ENCODE measurements around the gene WRAP73. TPM values are rescaled to one million over a fixed set of nuclear protein-coding genes. Genes with fewer than 3 reads are reported as not detected.
"Not testable (repeated sequence)": the region's sequence is repeated elsewhere in the genome, so short reads cannot be mapped to it uniquely, and the experiment has no call there.

Gene WRAP73
- total RNA-seq, 1 donor from 2014 or later: 30.1 TPM

- intact Hi-C loops (cut with micrococcal nuclease): loop anchor here (1.0 to 10.0 kb wide), 4 partner anchors 27 to 979 kb away; partner anchors contain the start of genes LRRC47 and WRAP73
- peak overlapping the region; percentile 95 for H3K4me3 Mint-ChIP-seq
- peaks cover 21% of the 10 kb centered on the region for H3K36me3 Mint-ChIP-seq (ENCODE audit: low read depth)
- DNase-seq: no peak
- peaks cover 53% of the 10 kb centered on the region for H3K4me1 Mint-ChIP-seq
- TF ChIP-seq CTCF (IDR thresholded peaks at IDR 0.05): no peak
- ATAC-seq (ENCODE audit: low read depth): no peak
- ChIA-PET CTCF (no interaction called here), POLR2A (interaction anchor here (0.6 kb wide), 1 partner anchor 54 kb away, joined by 3 read pairs; no protein-coding TSS in a partner anchor)
- H3K27me3 Mint-ChIP-seq: no peaks in the 10 kb centered on the region
- no peaks in the 10 kb centered on the region for H3K9me3 Mint-ChIP-seq
- H3K27ac Mint-ChIP-seq: no peak overlapping the region
Measured at GRCh38 chr1:3623441-3624199, 26.3 kb downstream of the WRAP73 start.

GRCh38 chr1:3622102-3622501 is 27.8 kb downstream of the WRAP73 start:
- intact Hi-C loops (cut with micrococcal nuclease): loop anchor here (10.0 kb wide), 1 partner anchor 977 kb away; no protein-coding TSS in a partner anchor
- H3K36me3 Mint-ChIP-seq (ENCODE audit: low read depth); H3K4me3 Mint-ChIP-seq; H3K27ac Mint-ChIP-seq; DNase-seq; H3K9me3 Mint-ChIP-seq; ATAC-seq (ENCODE audit: low read depth); POLR2A ChIA-PET; H3K27me3 Mint-ChIP-seq: not testable (repeated sequence)
- peaks cover 53% of the 10 kb centered on the region for H3K4me1 Mint-ChIP-seq
- CTCF ChIA-PET: interaction anchor here (1.1 to 4.3 kb wide), 4 partner anchors 27 to 169 kb away, joined by 5 to 46 read pairs (median 28); no protein-coding TSS in a partner anchor

GRCh38 chr1:3621151-3621671 is 28.7 kb downstream of the WRAP73 start:
- intact Hi-C loops (cut with micrococcal nuclease): loop anchor here (10.0 kb wide), 1 partner anchor 976 kb away; no protein-coding TSS in a partner anchor
- H3K27ac Mint-ChIP-seq; DNase-seq; H3K4me3 Mint-ChIP-seq; POLR2A ChIA-PET; ATAC-seq (ENCODE audit: low read depth); H3K27me3 Mint-ChIP-seq; H3K36me3 Mint-ChIP-seq (ENCODE audit: low read depth); H3K9me3 Mint-ChIP-seq: not testable (repeated sequence)
- H3K4me1 Mint-ChIP-seq: peaks cover 52% of the 10 kb centered on the region
- CTCF ChIA-PET: interaction anchor here (1.1 to 4.3 kb wide), 7 partner anchors 27 to 169 kb away, joined by 5 to 46 read pairs (median 10); no protein-coding TSS in a partner anchor

GRCh38 chr1:3620708-3621107 is 29.2 kb downstream of the WRAP73 start:
- Mint-ChIP-seq H3K4me1 (peaks cover 47% of the 10 kb centered on the region), H3K27ac (no peak overlapping the region), H3K9me3 (no peaks in the 10 kb centered on the region), H3K27me3 (no peaks in the 10 kb centered on the region), H3K36me3 (ENCODE audit: low read depth) (peaks cover 5% of the 10 kb centered on the region), H3K4me3 (peak overlapping the region; percentile 19)
- no peak for TF ChIP-seq CTCF (IDR thresholded peaks at IDR 0.05)
- ChIA-PET CTCF (interaction anchor here (0.9 to 4.3 kb wide), 9 partner anchors 8 to 168 kb away, joined by 3 to 46 read pairs (median 10); no protein-coding TSS in a partner anchor), POLR2A (no interaction called here)
- ATAC-seq (ENCODE audit: low read depth) (no peak), DNase-seq (no peak)
- intact Hi-C loops (cut with micrococcal nuclease): loop anchor here (10.0 kb wide), 1 partner anchor 976 kb away; no protein-coding TSS in a partner anchor

- Mint-ChIP-seq H3K27ac (no peak overlapping the region), H3K9me3 (no peaks in the 10 kb centered on the region), H3K4me1 (peaks cover 38% of the 10 kb centered on the region), H3K36me3 (ENCODE audit: low read depth) (no peaks in the 10 kb centered on the region), H3K27me3 (peaks cover under 1% of the 10 kb centered on the region), H3K4me3 (peak overlapping the region; percentile 73)
- ATAC-seq (ENCODE audit: low read depth) (peak; percentile 96), DNase-seq (peak; percentile 51)
- ChIA-PET CTCF (interaction anchor here (0.7 to 4.3 kb wide), 15 partner anchors 10 to 1203 kb away, joined by 3 to 46 read pairs (median 5); no protein-coding TSS in a partner anchor), POLR2A (interaction anchor here (0.7 to 1.7 kb wide), 2 partner anchors 47 to 166 kb away, joined by 3 to 5 read pairs; no protein-coding TSS in a partner anchor)
- intact Hi-C loops (cut with micrococcal nuclease): loop anchor here (1.0 kb wide), 4 partner anchors 54 to 166 kb away; no protein-coding TSS in a partner anchor
- no peak for TF ChIP-seq CTCF (IDR thresholded peaks at IDR 0.05)
Measured at GRCh38 chr1:3618881-3619671, 30.8 kb downstream of the WRAP73 start.

Measured in activated B cell treated with CpG ODN at 0.5 μM for 24 hours (primary cell).